GM12873 (cell line): ENCODE measurements around the gene TCHHL1.

Source experiments
- TF ChIP-seq, protein P1 (sequence below): IDR thresholded peaks from 2 replicates; pipeline ENCODE4 v1.5.1; 2012; ENCODE audit warnings: low read depth, mild to moderate bottlenecking, moderate library complexity, low read length, control low read depth; ENCODE audit not compliant: insufficient read depth; ENCODE audit errors: missing control alignments

TCHHL1 gene

DNA sequence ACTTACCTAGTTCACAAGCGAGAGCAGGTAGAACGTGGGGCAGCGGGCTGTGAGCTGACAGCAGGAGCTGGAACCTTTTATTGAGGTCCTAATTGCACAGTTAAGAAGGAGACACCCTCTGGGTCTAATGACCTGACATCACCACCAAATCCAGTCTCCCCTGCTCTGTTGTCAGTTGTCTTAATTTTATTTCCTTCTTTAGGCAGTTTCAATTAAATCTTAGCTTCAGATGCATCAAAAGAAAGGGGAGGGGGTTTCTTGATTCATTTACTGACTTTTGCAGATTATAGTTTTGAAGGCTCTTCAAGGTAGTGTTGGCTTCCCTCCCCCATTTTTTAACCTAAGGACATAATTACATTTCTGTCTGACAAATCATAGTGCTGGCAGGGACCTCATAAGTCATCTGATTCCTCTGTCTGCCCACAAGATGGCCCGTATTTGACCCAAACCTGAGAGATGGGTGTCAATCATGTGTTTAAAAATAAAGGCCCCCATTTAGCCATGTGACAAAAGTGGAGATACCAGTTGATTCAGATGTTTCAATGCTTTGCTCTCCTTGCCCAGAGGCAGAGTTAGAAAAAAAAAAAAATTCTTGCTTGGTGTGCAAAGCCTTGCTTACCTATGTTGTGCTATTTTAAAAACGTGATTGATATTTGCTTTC lies at the start of gene TCHHL1:
TCHHL1 (minus strand) TSS at position 51 of the 661 bp plus-strand sequence. CDS start 921 bp downstream, outside the sequence.
- TF ChIP-seq, protein P1, sequence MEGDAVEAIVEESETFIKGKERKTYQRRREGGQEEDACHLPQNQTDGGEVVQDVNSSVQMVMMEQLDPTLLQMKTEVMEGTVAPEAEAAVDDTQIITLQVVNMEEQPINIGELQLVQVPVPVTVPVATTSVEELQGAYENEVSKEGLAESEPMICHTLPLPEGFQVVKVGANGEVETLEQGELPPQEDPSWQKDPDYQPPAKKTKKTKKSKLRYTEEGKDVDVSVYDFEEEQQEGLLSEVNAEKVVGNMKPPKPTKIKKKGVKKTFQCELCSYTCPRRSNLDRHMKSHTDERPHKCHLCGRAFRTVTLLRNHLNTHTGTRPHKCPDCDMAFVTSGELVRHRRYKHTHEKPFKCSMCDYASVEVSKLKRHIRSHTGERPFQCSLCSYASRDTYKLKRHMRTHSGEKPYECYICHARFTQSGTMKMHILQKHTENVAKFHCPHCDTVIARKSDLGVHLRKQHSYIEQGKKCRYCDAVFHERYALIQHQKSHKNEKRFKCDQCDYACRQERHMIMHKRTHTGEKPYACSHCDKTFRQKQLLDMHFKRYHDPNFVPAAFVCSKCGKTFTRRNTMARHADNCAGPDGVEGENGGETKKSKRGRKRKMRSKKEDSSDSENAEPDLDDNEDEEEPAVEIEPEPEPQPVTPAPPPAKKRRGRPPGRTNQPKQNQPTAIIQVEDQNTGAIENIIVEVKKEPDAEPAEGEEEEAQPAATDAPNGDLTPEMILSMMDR: no peak

DNA sequence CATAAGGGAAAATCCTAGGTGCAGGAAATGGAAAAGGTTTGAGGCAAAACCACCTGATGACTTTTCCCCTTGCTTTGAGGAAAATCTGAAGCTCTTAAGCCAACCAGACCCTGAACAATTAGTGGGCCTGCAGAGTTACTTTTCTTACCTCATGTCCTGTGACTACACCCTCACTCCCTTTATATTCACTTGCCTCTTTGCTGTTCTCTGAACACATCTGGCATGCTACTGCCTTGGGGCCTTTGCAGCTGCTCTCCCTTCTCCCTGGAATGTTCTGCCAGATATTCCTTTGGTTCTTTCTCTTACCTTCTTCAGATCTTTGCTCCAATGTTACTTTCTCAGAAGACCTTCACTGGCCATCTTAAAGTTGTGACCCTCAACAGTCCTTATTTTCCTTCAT lies 48.4 kb upstream of the TCHHL1 start:
- TF ChIP-seq, protein P1: no peak

DNA sequence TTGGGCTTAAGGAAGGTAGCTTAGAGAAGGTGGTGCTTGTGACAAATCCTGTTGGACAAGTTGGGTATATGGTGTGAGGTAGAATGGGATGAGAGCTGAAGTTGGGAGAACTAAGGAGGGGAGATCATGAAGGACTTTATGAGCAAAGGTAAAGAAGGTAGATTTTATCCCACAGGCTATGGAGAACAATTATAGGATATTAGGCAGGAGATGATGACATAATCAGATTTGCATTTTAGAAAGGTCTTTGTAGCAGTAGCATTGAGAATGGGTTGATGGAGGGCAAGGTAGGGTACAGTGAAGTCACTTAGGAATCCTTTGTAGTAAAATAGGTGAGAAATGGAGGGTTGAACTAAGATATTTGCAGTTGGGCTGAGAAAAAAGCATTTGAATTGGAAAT lies 41.3 kb upstream of the TCHHL1 start:
- TF ChIP-seq, protein P1: no peak

DNA sequence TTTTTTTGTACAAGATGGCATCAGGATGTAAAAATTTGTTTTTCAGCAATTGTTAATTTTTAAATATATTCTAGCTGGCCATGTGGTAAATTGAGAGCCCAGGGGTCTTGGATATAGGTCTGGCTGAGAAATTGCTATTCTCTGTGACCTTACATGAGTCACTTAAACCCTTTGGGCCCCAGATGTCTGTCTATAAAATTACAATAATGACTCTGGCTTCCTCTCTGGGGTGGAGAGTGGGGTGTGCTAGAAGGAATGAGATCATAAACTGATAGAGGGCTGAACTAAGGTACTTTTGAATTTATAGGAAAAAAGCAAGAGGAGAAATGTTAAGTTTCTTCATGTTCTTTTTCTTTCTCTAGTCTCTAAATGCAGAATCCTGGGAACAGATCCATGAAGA lies 38.8 kb upstream of the TCHHL1 start:
- TF ChIP-seq, protein P1: no peak

DNA sequence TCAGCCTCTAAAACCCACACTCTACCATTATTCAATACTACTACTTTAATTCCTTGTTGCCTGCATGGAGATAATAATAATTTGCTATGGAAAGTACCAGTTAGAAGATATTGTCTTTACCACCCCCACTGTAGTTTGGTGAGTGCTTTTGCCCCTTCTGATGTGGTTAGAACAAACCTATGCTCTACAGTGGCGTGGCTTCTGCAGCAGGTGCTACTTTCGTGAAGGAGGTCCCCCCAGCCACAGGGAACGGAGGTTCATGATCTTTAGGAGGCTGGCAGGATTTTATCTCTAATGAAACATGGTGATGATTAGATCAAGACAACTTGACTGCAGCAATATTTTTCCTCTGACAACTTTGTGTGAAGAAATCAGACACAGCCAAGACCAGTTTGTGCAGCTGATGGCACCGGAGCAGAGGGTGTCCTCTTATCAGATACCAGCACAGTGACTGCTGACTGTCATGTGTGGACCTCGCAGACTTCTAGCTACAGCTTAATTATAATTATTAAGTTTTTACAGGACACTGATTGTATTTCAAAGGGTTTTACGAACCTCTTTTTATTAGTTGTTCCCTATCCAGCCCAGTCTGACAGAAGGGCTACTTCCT lies 37.1 kb upstream of the TCHHL1 start:
- TF ChIP-seq, protein P1: no peak

DNA sequence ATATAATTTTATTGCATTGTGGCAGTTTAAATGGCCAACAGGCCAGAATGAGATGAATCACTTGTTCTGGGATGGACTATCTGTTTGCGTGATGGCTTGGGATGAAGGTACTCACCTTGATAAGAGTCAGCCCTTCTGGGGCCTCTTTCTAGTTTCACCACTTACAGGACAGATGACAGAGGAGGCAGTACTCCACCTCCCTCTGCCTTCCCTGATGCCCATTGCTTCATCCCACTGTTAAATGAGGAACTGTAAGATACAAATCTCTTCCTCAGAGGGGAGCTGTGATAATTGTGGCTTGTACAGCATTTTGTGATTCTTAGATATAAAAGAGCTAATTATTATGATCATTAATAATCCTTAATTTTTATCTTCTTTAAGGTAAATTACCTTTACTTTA lies 30.1 kb upstream of the TCHHL1 start:
- TF ChIP-seq, protein P1: no peak

DNA sequence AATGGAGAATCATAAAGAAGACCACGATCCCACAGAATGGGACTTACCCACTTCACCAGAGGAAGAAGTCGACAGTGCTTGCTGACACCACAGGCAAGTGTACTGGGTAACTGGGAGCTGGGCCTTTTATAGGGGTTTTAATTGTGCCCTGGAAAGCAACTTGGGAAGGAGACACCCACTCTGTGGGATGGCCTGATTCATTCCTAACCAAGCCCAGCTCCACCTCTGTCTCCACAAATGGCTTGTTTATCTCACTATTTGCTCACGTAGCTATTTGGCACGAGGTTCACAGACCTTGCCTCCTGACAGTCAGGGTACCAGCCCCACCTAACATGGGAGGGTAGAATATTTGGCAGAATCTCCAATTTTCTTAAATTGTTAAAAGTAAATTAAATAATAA lies 26.5 kb upstream of the TCHHL1 start, which contains the start of gene TCHH:
TCHH (minus strand) TSS at position 101 of the 400 bp plus-strand sequence. CDS start 1,364 bp downstream, outside the sequence.
- TF ChIP-seq, protein P1: no peak
